ENCODE data around the gene TNIK. TPM values are rescaled to one million over a fixed set of nuclear protein-coding genes. Genes with fewer than 3 reads are reported as not detected.
"Not testable (repeated sequence)": the region's sequence is repeated elsewhere in the genome, so short reads cannot be mapped to it uniquely, and the experiment has no call there.

TNIK gene
- total RNA-seq, 1 experiment from 2014 or later, result 19.1 TPM

GRCh38 chr3:171249245-171249644, 211.0 kb downstream of the TNIK start:
- no peak for DNase-seq (ENCODE audit: low read depth)
- in situ Hi-C loops (cut with HindIII; ENCODE audit: low pct_unique_long_range_greater_than_20kb, low sequenced_read_pairs), result no loop called here

GRCh38 chr3:171248426-171249111, 211.6 kb downstream of the TNIK start:
- DNase-seq (ENCODE audit: low read depth), result no peak
- in situ Hi-C loops (cut with HindIII; ENCODE audit: low pct_unique_long_range_greater_than_20kb, low sequenced_read_pairs), result no loop called here

GRCh38 chr3:171245796-171246765, 214.1 kb downstream of the TNIK start:
- in situ Hi-C loops (cut with HindIII; ENCODE audit: low pct_unique_long_range_greater_than_20kb, low sequenced_read_pairs), result no loop called here
- DNase-seq (ENCODE audit: low read depth), result no peak

- DNase-seq (ENCODE audit: low read depth), result no peak
- in situ Hi-C loops (cut with HindIII; ENCODE audit: low pct_unique_long_range_greater_than_20kb, low sequenced_read_pairs), result no loop called here
Observed at GRCh38 chr3:171242951-171243350, 217.3 kb downstream of the TNIK start.

- in situ Hi-C loops (cut with HindIII; ENCODE audit: low pct_unique_long_range_greater_than_20kb, low sequenced_read_pairs), result no loop called here
- no peak for DNase-seq (ENCODE audit: low read depth)
Observed at GRCh38 chr3:171242170-171242569, 218.0 kb downstream of the TNIK start.

GRCh38 chr3:171241655-171242054, 218.6 kb downstream of the TNIK start:
- in situ Hi-C loops (cut with HindIII; ENCODE audit: low pct_unique_long_range_greater_than_20kb, low sequenced_read_pairs); DNase-seq (ENCODE audit: low read depth): not testable (repeated sequence)

GRCh38 chr3:171240504-171240835, 219.7 kb downstream of the TNIK start:
- in situ Hi-C loops (cut with HindIII; ENCODE audit: low pct_unique_long_range_greater_than_20kb, low sequenced_read_pairs), result no loop called here
- no peak for DNase-seq (ENCODE audit: low read depth)

GRCh38 chr3:171239757-171240503, 220.3 kb downstream of the TNIK start:
- in situ Hi-C loops (cut with HindIII; ENCODE audit: low pct_unique_long_range_greater_than_20kb, low sequenced_read_pairs), result no loop called here
- DNase-seq (ENCODE audit: low read depth), result no peak

GRCh38 chr3:171237009-171237385, 223.2 kb downstream of the TNIK start:
- DNase-seq (ENCODE audit: low read depth), result no peak
- in situ Hi-C loops (cut with HindIII; ENCODE audit: low pct_unique_long_range_greater_than_20kb, low sequenced_read_pairs), result no loop called here

- in situ Hi-C loops (cut with HindIII; ENCODE audit: low pct_unique_long_range_greater_than_20kb, low sequenced_read_pairs), result no loop called here
- no peak for DNase-seq (ENCODE audit: low read depth)
Observed at GRCh38 chr3:171236265-171237008, 223.8 kb downstream of the TNIK start.

GRCh38 chr3:171234298-171235010, 225.8 kb downstream of the TNIK start:
- DNase-seq (ENCODE audit: low read depth), result no peak
- in situ Hi-C loops (cut with HindIII; ENCODE audit: low pct_unique_long_range_greater_than_20kb, low sequenced_read_pairs), result no loop called here

GRCh38 chr3:171231361-171231760, 228.8 kb downstream of the TNIK start:
- in situ Hi-C loops (cut with HindIII; ENCODE audit: low pct_unique_long_range_greater_than_20kb, low sequenced_read_pairs), result no loop called here
- no peak for DNase-seq (ENCODE audit: low read depth)

- DNase-seq (ENCODE audit: low read depth), result no peak
- in situ Hi-C loops (cut with HindIII; ENCODE audit: low pct_unique_long_range_greater_than_20kb, low sequenced_read_pairs), result no loop called here
Observed at GRCh38 chr3:171230865-171231264, 229.3 kb downstream of the TNIK start.

GRCh38 chr3:171229173-171229572, 231.0 kb downstream of the TNIK start:
- in situ Hi-C loops (cut with HindIII; ENCODE audit: low pct_unique_long_range_greater_than_20kb, low sequenced_read_pairs), result no loop called here
- DNase-seq (ENCODE audit: low read depth), result no peak

- in situ Hi-C loops (cut with HindIII; ENCODE audit: low pct_unique_long_range_greater_than_20kb, low sequenced_read_pairs), result no loop called here
- no peak for DNase-seq (ENCODE audit: low read depth)
Observed at GRCh38 chr3:171228240-171228639, 232.0 kb downstream of the TNIK start.

GRCh38 chr3:171227828-171228227, 232.4 kb downstream of the TNIK start:
- in situ Hi-C loops (cut with HindIII; ENCODE audit: low pct_unique_long_range_greater_than_20kb, low sequenced_read_pairs), result no loop called here
- DNase-seq (ENCODE audit: low read depth), result no peak

GRCh38 chr3:171227359-171227758, 232.8 kb downstream of the TNIK start:
- no peak for DNase-seq (ENCODE audit: low read depth)
- in situ Hi-C loops (cut with HindIII; ENCODE audit: low pct_unique_long_range_greater_than_20kb, low sequenced_read_pairs), result no loop called here

GRCh38 chr3:171226794-171227193, 233.4 kb downstream of the TNIK start:
- in situ Hi-C loops (cut with HindIII; ENCODE audit: low pct_unique_long_range_greater_than_20kb, low sequenced_read_pairs), result no loop called here

More at GRCh38 chr3:171226794-171227193, 233.4 kb downstream of the TNIK start:
- no peak for DNase-seq (ENCODE audit: low read depth)
